ENCODE measurements around the gene AK1. TPM values are rescaled to one million over a fixed set of nuclear protein-coding genes. Genes with fewer than 3 reads are reported as not detected.

AK1 gene
- total and polyA plus RNA-seq, 2 experiments from 2014 or later, result 16.2 to 35.5 TPM

DNA sequence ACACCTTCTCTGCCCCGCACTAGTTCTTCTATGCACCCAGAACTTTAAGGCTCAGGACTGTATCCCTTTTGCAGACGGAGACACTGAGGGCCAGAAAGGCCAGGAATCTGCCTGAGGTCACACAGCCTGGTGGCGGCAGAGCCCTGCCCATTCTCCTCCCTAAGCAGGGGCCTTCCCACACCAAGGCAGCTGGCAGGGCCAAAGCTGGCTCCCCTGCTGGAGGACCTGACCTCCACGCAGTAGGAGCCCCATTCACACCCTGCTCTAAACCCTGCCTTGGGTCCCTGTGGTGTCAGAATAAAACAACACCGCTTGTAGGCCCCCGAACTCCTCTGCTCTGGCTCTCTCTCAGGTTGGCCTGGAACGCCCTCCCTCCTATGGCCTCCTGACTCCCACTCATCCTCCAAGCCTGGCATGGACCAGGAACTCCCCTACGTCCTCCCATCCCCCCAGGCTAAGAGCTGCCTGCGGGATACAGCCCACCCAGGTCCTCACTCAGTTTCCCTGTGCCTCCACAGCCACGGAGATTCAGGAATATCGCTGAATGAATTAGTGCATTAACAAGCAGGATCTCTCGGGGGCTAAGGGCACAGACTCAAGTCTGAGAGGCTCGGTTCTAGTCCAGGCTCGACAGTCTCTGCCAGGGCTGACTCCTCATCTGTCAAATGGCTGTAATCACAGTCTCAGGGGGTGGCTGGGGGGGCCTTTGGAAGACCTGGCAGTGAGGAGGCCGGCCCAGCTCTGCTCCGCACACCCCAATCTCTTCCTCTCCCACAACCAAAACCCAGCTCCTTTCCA lies 19.1 kb upstream of the AK1 start:
- H4K20me1 ChIP-seq (replicated peaks; ENCODE audit: insufficient read depth), result peaks cover 12% of the 10 kb centered on the region; the same call in 1 of the 2 replicates
- no peak overlapping the region for H2AFZ ChIP-seq
- H3K27ac ChIP-seq (ENCODE audit: low read depth), result peak overlapping the region; percentile 91

More for the DNA sequence above, 19.1 kb upstream of the AK1 start:
- H3K4me1 Mint-ChIP-seq, result peaks cover 18% of the 10 kb centered on the region
- no peaks in the 10 kb centered on the region for H3K9me2 ChIP-seq (ENCODE audit: insufficient read depth)
- H3K4me3 Mint-ChIP-seq, result peak overlapping the region; percentile 26; the same call in 2 of the 3 replicates
- peaks cover 29% of the 10 kb centered on the region for H3K36me3 ChIP-seq (ENCODE audit: insufficient read depth)
- no peak for TF ChIP-seq POLR2AphosphoS5 (IDR thresholded peaks at IDR 0.05; ENCODE audit: low read depth)
- TF ChIP-seq, protein P1, sequence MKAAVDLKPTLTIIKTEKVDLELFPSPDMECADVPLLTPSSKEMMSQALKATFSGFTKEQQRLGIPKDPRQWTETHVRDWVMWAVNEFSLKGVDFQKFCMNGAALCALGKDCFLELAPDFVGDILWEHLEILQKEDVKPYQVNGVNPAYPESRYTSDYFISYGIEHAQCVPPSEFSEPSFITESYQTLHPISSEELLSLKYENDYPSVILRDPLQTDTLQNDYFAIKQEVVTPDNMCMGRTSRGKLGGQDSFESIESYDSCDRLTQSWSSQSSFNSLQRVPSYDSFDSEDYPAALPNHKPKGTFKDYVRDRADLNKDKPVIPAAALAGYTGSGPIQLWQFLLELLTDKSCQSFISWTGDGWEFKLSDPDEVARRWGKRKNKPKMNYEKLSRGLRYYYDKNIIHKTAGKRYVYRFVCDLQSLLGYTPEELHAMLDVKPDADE (IDR thresholded peaks at IDR 0.05), result no peak
- TF ChIP-seq, protein P2, sequence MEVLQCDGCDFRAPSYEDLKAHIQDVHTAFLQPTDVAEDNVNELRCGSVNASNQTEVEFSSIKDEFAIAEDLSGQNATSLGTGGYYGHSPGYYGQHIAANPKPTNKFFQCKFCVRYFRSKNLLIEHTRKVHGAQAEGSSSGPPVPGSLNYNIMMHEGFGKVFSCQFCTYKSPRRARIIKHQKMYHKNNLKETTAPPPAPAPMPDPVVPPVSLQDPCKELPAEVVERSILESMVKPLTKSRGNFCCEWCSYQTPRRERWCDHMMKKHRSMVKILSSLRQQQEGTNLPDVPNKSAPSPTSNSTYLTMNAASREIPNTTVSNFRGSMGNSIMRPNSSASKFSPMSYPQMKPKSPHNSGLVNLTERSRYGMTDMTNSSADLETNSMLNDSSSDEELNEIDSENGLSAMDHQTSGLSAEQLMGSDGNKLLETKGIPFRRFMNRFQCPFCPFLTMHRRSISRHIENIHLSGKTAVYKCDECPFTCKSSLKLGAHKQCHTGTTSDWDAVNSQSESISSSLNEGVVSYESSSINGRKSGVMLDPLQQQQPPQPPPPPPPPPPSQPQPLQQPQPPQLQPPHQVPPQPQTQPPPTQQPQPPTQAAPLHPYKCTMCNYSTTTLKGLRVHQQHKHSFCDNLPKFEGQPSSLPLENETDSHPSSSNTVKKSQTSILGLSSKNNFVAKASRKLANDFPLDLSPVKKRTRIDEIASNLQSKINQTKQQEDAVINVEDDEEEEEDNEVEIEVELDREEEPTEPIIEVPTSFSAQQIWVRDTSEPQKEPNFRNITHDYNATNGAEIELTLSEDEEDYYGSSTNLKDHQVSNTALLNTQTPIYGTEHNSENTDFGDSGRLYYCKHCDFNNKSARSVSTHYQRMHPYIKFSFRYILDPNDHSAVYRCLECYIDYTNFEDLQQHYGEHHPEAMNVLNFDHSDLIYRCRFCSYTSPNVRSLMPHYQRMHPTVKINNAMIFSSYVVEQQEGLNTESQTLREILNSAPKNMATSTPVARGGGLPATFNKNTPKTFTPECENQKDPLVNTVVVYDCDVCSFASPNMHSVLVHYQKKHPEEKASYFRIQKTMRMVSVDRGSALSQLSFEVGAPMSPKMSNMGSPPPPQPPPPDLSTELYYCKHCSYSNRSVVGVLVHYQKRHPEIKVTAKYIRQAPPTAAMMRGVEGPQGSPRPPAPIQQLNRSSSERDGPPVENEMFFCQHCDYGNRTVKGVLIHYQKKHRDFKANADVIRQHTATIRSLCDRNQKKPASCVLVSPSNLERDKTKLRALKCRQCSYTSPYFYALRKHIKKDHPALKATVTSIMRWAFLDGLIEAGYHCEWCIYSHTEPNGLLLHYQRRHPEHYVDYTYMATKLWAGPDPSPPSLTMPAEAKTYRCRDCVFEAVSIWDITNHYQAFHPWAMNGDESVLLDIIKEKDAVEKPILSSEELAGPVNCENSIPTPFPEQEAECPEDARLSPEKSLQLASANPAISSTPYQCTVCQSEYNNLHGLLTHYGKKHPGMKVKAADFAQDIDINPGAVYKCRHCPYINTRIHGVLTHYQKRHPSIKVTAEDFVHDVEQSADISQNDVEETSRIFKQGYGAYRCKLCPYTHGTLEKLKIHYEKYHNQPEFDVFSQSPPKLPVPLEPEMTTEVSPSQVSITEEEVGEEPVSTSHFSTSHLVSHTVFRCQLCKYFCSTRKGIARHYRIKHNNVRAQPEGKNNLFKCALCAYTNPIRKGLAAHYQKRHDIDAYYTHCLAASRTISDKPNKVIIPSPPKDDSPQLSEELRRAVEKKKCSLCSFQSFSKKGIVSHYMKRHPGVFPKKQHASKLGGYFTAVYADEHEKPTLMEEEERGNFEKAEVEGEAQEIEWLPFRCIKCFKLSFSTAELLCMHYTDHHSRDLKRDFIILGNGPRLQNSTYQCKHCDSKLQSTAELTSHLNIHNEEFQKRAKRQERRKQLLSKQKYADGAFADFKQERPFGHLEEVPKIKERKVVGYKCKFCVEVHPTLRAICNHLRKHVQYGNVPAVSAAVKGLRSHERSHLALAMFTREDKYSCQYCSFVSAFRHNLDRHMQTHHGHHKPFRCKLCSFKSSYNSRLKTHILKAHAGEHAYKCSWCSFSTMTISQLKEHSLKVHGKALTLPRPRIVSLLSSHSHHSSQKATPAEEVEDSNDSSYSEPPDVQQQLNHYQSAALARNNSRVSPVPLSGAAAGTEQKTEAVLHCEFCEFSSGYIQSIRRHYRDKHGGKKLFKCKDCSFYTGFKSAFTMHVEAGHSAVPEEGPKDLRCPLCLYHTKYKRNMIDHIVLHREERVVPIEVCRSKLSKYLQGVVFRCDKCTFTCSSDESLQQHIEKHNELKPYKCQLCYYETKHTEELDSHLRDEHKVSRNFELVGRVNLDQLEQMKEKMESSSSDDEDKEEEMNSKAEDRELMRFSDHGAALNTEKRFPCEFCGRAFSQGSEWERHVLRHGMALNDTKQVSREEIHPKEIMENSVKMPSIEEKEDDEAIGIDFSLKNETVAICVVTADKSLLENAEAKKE (CRISPR knock-in tag; IDR thresholded peaks at IDR 0.05), result no peak
- peaks cover 5% of the 10 kb centered on the region for H3K27me3 Mint-ChIP-seq (ENCODE audit: insufficient read depth, low read depth, poor library complexity)
- H3K4me1 ChIP-seq (ENCODE audit: insufficient read depth), result peaks cover 24% of the 10 kb centered on the region
- H3K9me3 Mint-ChIP-seq, result no peaks in the 10 kb centered on the region
- H3K36me3 Mint-ChIP-seq (ENCODE audit: low read depth), result peaks cover 40% of the 10 kb centered on the region
- peaks cover 6% of the 10 kb centered on the region for H3K79me2 ChIP-seq (replicated peaks; ENCODE audit: insufficient read depth)
- peaks cover 5% of the 10 kb centered on the region; the same call in 1 of the 2 replicates for H3K27me3 ChIP-seq (ENCODE audit: insufficient read depth)
- peak overlapping the region; percentile 62; the same call in 1 of the 2 replicates for H3K27ac Mint-ChIP-seq
- H3K4me2 ChIP-seq, result peak overlapping the region; percentile 78
- ATAC-seq, result no peak
- peaks cover 19% of the 10 kb centered on the region for H3F3A ChIP-seq (replicated peaks; ENCODE audit: low read depth)
- peak overlapping the region; percentile 46 for H3K4me3 ChIP-seq
- DNase-seq (ENCODE audit: low spot score), result no peak

Measured in GM23338 (cell line).